ENCODE data around the gene SCUBE1.

SCUBE1 gene

DNA sequence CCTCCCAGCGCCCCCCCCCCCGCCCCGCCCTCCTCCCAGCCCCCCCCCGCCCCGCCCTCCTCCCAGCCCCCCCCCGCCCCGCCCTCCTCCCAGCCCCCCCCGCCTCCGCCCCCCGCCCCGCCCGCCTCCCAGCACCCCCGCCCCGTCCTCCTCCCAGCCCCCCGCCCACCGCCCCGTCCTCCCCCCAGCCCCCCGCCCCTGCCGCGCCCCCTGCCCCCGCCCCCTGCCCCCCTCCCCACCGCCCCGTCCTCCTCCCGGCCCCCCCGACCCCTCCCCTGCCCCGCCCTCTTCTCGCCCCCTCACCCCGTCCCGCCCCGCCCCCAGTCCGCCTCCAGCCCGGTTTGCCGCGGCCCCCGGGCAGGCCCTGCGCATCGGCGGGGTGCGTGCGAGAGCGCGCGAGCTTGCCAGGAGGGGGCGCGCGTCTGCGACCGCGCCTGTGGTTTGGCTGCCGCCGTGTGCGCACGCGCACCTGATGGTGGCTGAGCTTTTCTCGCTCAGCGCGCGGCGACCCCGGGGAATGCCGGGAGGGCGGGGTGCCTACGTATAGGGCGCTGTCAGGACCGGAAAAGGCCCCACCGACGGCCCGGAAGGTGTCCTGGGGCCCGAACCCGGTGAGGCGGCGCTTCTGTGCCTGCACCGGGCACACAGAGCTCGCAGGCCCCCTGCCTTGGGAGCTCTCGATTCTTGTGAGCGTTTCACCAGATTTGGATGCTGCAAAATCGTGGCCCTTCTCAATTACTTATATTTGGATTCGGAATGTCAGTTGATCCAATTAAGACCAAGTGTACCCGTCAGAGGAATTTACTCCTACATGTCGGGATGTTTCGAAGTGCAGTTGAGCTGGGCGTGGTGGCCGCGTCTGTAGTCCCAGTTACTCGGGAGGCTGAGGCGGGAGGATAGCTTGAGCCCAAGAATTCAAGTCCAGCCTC lies 155.7 kb downstream of the SCUBE1 start:
- DNase-seq = peak; percentile 94

DNA sequence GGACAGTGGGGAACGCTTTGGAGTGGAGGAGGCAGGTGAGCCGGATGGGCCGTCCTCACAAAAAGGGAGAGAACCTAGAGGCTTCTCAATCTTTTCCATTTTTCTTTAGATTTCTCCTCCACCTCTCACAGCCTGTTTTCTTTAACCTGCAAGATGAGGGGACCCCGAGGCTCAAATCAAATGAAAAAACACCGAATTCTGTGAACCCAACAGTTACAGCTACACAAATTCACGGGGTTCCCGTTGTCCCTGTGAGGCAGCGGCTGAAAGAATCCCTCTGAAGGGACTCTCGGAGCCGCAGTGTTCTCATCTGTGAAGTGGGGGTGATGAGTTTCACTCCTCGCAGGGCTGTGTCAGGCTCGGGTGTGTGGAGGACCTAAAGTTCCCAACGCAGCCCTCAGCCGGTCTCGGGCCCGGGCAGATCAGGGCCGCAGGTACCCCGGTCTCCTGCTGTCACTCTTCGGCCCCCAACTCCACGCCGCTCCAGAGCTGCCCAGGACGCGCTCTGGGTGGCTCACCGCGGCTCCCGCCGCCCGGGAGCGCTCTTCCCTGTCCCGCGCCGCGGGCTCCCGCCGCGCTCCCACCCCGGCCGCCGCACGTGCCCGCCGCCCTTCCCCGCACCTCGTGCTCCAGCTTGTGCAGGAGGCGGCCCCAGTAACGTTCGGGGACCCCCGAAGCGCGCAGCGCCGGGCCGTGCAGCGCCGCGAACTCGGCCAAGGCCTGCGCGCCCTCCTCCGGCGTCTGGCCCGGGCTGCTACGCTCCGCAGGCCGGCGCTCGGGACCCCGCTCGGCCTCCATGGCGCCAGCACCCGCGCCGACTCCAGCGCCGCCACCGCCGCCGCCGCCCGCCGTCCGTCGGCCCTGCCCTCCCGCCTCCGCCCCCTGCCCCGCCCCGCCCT lies 156.7 kb downstream of the SCUBE1 start, which contains the start of gene TTLL12:
Gene TTLL12, minus strand, starts transcription at position 863 of the 899 bp plus-strand sequence. Its CDS starts 65 bp downstream, at position 798.
- DNase-seq = peak; percentile 51

DNA sequence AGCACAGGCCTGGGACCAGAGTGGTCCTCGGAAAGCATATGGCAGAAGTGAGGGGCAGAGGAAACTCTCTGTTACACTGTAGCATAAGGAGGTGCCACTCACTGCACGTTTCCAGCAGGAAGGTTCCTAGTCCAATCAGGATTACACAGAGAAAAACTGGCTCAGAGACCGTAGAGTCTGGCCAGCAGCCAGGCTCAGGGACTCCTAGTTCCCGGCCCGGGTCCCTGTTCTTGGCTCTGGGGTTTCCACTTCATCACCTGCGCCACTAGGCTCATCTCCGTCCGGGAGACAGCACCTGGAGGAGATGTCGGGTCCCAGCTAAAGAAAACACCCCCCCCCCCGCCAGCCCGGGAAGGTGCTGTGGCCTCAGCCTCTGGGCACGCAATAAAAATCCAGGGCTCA lies 157.3 kb downstream of the SCUBE1 start:
- no peak for DNase-seq

DNA sequence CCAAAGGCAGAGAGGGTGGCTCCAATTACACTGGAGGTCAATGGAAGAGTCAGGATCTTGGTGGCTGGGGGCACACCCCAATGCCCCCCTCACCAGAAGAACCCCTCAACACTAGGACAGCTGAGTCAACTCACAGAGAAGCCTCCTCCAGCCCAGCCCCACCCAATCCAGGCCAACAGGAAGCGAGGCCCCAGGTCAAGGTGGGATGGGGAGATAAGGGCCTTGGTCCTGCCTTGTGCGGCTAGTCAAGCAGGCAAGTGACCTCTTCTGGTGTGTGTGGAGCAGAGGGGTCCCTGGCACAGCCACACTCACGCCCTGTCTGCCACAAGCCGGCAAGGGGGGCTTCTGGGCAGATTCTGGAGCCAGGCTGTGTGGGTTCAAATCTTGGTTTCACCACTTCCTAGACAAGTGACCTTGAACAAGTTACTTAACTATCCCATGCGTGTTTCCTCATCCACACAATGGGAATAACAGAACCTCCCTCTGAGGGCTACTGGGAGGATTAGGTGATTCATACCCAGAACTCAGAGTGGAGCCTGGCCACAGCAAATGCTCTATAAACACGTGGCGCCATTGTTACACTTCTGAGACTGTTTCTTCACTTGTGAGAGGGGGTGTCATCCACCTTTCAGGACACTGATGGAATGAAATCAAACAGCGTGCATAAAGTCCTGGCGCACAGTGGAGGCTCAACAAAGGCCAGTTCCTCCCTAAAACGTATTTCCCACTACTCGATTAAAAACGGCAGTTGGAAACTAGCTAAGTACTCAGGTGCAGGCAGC lies 159.5 kb downstream of the SCUBE1 start:
- no peak for DNase-seq

DNA sequence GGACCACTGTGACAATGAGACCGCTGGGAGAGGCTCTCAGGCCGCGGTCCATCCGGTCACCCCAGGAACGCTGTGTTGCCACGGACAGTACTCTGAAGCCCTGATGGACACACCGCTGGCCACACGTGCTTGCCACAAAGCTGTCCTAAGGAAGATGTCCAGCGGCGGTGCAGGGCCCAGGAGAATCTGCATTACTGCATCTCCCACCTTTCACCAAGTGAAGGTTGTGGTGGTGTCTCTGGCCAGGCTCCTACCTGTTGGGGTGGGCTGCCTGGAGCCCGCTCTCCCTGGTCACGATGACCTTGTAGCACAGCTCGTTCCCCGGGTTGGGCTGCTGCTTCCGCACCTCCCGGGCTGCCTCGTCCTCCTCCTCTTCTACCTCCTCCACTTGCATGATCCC lies 160.4 kb downstream of the SCUBE1 start:
- no peak for DNase-seq

DNA sequence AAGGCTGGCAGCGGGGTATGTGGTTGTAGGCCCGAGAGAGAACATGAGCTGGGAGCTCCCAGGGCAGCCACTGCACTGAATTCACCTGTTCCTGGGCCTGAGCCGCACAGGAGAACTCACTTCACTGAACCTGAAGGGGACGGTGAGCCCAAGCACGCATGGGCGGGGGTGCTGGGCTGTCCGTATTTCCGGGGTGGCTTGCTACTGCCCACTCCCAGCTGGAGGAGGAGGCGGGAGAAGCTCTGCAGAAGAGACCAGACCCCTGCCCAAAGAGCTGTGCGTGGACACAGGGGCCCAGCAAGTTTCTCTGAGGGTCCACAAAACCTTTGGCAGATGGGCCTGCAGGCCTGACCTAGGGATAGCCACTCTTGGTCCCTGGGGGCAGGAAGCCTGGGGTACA lies 161.1 kb downstream of the SCUBE1 start:
- no peak for DNase-seq

DNA sequence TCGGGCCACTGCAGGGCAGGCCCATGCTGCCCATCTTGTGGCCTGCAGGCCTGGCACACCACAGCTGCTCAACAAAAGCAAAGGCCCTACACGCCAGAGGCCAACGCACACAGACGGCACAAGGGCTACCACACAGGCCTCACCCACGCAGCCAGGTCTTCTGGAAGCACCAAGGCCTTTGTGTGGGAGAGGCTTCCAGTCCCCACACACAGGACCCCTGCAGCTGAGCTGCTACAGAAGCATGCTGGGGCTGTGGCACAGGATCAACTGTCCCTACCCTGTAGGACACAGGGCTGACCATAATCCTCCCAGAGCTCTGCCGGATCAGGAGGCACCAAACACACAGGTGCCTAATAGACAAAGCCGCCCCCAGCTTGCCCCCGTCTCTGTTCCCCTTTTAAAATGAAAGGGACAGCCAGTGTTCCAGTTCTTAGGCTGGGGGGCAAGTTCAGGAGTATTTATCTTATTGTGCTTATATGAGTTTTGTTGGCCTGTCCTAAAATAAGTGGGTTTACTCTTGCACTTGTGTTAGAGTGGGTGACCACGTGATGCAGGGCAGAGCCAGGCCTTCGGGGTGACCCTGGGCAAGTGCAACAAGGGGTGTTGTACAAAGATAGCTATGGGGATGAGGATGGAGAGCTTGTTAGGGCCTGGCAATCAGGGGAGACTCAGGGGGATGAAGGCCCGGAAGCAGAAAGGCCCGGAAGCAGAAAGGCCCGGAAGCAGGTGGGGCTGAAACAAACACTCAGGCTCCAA lies 161.7 kb downstream of the SCUBE1 start:
- no peak for DNase-seq

DNA sequence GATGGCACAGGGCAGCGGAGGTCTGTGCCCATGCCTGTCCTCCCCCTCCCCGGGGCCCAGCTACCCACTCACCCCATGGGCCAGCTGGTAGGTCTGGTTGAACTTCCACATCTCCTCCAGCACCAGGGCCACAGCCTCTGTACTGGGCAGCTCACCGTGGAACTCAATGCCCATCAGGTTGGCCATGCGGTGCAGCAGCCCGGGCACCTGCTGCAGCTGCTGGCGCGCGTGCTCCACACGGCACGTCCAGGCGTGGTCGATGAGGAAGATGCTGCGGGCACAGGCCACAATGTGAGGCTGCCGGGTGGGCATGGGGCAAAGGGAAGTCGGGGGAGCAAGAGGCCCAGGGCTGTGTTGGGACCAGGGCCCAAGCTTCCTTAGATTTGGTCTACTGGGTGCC lies 162.5 kb downstream of the SCUBE1 start:
- no peak for DNase-seq

DNA sequence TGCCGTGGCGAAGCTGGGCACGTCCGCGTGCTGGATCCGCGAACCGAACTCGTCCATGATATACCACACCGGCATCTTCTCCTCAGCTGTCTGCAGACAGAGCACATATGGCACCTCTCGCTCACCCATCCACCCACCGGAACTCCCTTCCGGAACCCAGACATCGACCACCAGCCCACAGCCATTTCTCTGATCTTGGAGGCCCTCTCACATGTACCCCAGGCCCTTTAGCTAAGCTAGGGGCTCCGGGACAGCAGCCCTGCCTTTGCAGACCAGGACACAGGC lies 163.3 kb downstream of the SCUBE1 start:
- no peak for DNase-seq

DNA sequence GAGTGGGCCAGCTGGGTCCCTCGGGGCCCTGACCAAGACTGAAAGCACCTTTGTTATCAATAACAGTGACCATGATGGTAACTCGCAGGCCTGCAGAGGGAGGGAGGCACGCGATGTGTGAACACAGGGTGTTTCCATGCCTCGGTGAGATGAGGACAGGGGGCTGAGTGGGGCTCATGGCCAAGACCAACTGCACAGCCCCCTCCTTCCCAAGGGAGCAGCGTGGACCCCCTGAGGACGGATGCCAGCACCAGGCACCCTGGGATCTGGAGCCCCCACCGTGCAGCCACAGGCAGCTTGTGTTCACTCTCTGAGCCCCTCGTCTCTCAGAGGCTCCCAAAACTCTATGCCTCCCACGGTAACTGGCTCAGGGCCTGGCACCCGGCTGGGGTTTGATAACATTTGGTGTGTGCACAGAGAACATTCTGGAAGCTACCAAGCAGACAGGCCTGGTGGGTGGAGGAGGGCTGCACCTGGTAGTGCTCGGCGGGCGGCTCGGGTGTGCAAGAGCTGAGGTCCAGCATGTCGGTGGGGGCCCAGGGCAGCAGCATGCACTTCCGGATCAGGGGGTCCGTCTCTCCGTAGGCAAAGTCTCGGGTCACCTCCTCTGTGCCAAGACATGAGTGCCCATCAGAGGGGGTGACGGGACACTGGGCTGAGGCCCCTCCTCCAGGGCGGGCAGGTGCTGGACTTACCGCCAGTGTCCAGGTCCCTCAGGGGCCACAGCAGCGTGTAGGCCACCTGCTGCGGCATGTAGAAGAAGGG lies 163.8 kb downstream of the SCUBE1 start:
- no peak for DNase-seq

DNA sequence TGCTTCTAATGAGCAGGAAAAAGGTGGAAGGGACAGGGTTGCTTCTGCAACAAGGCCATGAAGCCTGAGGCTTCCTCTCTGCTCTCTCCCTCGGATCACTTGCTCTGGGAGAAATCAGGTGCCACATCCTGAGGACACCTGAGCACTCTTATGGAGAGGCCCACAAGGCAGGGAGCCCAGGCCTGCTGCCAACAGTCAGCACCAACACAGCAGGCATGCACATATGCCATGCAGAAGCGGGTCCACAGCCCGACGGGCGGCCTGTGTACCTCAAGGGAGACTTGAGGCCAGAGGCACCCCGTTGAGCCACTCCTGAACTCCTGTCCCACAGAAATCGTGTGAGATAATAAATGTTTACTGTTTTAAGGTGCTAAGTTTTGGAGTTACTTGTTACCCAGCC lies 165.7 kb downstream of the SCUBE1 start:
- DNase-seq = no peak

DNA sequence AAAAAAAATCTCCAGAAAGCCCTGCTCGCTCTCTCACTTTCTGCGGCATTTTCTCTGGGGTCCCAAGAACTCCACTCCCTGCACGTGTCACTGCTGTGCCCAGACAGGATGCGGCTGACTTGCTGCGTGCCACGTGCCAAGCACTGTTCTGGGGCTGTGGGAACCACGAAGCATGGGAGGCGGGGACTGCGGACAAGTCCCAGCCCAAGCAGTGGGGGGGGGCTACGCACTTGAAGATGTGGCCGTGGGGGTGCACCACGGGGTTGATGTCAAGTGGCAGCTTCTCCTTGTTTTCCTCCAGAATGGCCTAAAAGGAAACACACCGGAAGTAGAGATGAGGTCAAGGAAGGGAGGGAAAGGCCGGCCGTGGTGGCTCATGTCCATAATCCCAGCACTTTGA lies 167.1 kb downstream of the SCUBE1 start:
- no peak for DNase-seq

DNA sequence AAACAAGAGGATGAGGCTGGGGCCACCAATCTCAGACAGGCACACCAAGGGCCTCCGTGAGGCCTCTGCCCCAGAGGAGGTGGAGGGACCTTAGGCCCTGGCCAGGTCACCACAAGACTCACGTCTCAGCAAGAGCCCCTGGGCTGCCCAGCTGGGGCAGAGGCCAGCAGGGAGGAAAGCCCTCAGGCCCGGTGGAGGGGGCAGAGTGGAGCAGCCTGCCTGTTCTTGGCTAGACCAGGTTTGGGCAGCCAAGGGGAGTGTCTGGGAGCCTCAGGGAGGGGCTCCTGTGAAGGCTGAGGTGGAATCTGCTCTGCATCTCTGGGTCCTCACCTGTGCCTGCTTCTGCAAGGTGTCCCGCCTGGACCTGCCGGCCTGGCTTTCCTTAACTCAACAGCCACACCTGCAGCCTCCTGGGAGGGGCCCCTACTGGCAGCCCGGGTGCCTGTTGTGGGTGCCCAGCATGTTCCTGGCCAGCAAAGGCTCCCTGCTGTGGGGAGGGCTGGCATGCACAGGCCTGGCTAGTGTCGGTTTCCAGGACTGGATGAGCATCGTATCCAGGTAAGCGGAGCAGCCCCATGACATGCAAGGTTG lies 168.1 kb downstream of the SCUBE1 start:
- no peak for DNase-seq

DNA sequence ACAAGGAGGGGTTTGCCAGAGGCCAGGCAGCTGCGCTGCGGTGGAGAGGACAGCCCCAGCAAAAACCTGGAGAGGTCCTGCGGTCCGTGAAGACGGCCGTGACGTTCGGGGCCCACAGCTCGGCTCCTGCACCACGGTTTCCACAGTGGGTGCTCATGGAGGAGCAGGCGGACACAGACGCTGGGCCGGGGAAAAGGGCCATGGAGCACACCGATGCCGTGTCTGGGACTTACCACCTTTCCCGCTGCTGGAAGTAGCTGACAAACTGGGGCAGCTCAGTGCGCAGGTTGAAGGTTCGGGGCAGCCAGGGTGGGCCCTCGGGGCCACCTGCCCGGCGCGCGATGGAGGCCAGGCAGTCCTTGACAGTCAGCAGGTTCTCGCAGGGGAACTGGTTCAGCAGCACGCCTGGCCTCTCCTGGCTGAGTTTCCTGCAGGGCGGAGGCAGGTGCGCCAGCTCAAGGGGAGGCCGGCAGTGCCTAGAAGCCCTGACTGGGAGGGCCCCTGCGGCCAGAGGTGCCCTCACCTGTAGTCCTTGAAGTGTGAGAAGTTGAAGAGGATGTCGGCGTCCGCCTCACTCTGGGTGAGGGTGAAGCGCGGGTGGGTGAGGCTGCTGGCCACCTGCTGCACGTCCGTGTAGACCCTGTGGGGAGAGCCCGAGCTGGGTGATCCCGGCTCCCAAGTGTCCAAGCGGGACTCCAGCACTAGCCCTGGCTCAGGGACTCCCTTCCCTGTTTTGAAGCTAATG lies 169.0 kb downstream of the SCUBE1 start:
- no peak for DNase-seq

DNA sequence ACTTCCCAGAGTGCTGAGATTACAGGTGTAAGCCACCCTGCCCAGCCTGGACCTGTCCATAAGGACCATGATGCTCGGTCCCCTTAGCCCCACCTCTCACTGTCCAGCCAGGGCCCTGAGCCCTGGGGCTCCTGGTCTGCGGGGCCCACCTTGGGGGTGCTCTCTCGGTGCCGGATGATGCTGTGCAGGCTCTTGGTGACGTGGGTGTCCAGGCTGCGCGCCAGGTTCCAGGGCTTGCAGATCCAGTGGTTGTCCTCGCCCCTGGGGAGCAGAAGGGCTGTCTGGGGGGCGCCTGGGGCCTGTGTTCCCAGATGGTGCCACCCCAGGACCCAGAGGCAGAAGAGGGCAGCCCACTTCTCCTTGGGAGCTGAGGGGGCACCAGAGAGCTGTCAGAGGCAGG lies 169.6 kb downstream of the SCUBE1 start:
- DNase-seq = no peak

DNA sequence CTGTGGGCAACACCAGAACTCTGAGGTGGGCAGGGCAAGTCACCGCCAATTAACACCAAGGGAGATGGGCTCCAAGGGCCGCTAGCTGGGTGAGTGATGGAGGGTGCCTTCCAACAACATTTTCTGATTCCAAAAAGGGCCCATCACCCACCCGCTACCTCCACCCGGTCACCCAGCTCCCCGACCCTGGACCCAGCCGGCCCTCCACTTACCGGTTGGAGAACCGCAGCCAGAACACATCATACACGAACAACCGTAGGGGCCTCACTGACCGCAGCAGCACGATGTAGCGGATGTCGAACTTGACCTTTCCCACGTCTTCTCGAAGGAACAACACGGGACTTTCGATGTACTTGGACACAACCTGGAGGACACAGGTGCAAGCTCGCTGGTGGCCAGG lies 171.0 kb downstream of the SCUBE1 start:
- DNase-seq = no peak

DNA sequence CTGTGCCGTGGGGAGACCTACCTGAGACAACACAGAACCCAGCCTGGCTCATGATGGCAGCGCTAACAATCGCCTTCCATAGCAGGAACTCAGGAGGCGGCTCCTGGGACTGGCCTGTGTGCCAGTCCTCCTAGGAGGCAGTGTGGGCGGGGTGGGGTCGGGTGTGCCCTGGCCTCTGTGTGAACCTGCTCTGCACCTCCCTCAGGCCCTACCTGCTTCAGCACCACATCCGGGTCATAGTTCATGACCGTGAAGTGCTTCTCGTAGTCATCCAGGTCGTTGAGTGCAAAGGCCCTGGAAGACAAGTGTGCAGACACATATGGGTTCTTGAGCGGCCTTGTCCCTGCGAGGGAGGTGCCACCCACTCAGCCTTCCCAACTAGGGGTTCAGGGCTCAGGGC lies 171.6 kb downstream of the SCUBE1 start:
- no peak for DNase-seq

DNA sequence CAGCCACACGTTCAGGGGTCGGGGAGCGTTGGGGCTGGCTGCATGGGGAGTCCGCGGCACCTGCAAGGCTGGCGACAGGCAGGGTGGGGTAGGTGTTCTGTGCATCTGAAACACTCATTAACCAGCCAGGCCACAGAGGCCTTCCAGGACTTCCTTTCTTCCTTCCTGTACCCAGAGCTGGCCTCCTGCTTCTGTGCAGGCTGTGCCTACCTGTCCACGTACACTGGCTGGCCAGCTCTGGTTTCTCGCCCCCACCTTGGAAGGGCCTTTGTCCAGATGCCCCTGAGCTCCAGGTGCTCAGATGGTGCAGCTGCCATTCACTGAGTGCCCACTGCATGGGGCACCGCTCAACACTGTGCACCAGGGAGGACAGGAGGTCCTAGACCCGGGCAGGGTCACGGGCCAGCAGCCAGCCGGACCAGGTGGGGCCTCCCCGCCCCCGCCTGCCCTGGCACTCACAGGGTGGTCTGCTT lies 172.1 kb downstream of the SCUBE1 start:
- no peak for DNase-seq

DNA sequence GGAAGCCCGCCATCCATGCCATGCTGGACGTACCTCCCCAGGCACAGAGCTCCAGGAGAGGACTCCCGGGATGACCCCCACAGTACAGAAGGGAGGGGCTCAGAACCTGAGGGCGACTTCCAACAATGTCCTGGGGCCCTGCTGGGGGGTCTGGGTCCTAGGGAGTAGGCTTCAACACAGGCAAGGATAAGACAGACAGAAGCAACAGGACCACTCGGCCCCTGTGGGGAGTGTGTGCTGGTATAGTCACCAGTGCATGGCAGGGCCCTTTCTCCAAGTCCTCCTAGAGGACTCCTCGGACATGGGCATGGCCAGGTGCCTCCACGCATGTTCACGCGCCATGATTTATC lies 173.1 kb downstream of the SCUBE1 start:
- DNase-seq = no peak

All from effector CD8-positive, alpha-beta T cell (primary cell).